CD4-positive, alpha-beta T cell treated with Interleukin-10 for 1 hour (primary cell): ENCODE data around the gene AK8.

Source experiments
- DNase-seq: peaks from one replicate; pipeline ENCODE4 v3.0.0-alpha.2; 2020

AK8 gene

GRCh38 chr9:132769906-132770769 is 107.9 kb downstream of the AK8 start:
- DNase-seq, result peak; percentile 66

DNA sequence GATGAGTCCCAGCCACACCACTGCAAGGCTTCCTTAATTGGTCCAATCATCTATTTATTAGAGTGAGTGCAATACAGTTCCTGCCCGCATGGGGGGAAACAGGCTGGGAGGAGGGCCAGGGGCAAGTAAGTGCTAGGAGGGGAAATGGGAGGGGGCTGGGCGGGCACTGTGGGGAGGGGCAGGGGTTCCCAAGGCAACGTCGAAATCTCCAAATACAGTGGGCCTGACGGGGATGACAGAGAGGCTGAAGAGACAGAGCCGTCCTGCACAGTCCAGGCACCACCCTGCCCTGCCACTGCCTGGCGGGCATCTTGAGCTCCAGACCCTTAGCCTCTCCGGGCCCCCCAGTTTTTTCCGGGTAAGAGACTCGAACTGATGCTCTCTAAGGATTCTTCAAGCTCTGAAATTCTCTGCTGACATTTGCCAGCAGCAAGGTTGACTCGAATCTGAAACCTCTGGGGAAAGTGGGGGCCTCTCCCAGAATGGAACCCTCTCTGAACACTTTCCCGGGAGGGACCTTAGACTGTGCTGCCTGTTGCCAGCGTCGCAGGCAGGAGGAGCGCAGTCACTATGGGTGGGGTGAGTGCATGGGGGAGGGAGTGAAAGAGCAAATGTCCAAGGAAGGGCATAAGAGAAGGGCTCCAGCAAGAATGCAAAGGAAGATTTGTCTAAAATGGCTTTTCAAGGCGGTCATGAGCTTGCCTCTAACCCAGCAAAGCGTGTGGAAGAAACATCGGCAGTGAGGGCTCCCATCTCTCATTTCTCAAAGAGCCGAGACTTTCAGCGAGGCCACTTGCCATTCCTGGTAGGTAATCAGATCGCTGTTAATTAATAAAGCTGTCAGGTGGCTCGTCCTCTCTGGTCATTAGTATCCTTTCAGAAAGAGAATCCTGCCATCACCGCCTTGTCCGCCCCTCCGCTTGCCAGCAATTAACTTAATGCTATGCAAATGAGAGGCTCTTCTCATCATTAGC is 108.9 kb downstream of the AK8 start:
- peak; percentile 80 for DNase-seq

DNA sequence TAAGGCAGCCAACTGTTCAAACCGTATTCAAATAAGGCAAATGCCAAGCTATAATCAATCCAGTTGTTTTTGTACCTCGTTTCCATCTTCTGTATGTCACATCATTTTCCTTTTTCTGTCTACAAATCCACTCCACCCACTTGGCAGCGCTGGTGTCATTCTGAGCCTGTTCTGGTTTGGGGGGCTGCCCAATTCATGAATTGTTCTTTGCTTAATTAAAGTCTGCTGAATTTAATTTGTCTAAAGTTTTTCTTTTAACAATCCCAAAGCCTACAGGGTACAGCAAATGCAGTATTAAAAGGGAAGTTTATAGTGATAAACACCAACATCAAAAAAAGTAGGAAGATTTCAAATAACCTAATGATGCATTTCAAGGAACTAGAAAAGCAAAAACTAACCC is 114.5 kb downstream of the AK8 start:
- DNase-seq, result no peak

GRCh38 chr9:132762896-132763295 is 115.2 kb downstream of the AK8 start:
- no peak for DNase-seq

DNA sequence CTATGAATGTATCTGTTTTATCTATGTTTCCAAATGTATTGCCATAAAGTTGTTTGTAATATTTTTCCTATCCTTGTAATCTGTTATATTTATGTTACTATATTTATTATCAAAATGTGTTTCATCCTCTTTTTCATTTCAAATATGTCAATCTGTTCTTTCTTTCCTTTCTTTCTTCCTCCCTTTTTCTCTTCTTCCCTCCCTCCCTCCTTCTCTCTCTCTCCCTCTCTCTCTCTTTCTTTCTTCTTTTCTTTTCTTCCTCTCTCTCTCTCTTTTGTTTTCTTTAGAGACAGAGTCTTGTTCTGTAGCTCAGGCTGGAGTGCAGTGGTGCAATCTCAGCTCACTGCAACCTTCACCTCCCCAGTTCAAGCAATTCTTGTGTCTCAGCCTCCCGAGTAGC is 116.5 kb downstream of the AK8 start:
- DNase-seq, result no peak

DNA sequence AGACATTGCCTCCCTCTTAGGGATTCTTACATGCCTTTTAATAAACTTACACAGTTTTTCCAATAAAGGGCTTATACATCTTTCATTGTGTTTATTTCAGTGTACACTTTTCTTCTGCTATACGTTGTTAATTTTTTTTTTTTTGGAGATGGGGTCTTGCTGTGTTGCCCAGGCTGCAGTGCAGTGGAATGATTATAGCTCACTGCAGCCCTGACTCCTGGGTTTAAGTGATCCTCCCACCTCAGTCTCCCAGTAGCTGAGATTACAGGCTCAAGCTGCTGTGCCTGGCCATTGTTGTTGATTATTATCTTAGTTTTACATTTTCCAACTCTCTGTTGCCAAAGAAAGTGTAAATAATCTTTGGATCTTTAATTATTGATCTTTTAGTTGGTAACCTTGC is 118.0 kb downstream of the AK8 start:
- DNase-seq, result no peak

GRCh38 chr9:132757016-132757415 is 121.1 kb downstream of the AK8 start:
- no peak for DNase-seq

GRCh38 chr9:132756214-132756845 is 121.8 kb downstream of the AK8 start:
- DNase-seq, result no peak

DNA sequence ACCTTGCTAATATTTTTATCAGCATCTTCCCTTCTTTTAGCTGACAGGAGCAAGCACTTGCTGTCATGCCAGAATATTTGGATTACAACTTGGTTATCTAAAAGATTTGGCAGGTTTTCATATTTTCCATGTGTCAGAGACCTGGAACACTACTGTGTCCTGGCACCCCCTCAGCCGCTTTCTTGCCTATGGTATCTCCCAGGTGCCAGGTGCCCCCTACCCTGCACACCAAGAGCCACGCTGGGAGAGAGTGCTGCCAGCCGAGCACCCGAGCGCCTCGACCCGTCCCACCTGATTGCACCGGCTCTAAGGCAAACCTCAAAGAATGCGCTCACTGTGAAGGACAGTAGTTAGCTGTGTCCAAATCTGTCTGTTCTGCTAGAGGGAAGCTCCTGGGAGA is 123.0 kb downstream of the AK8 start:
- DNase-seq, result no peak

DNA sequence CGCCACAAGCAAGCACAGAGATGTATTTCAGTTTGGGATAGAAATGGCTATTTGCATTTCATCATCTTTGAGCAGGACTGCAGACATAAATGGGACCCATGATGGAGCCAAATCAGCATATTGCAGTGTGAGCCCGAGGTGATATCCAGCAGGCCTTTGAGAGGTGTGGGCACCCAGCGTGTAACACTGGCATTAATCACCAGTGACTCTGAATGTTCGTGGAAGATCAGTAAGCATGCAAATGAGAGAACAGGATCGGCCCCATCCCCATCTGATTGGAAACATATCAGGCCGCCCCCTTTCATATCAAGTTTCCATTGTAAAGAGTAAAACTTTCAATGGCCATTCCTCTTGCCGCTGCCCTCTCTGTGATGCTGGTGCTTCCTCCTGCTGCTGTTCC is 123.8 kb downstream of the AK8 start:
- no peak for DNase-seq

DNA sequence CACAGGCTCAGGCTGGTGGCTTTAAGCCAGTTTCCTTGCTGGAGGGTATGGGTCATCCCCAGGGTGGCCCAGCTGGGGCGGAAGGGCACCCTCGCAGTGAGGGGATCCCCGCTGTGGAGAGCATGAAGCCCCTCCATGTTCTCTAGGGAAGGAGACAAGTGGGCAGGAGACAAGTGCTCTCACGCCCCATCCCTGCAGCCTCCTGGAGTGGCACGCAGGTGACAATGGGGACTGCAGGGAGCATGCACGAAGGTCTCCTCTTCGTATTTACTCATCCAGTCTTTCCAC is 124.5 kb downstream of the AK8 start:
- no peak for DNase-seq

GRCh38 chr9:132752877-132753592 is 125.0 kb downstream of the AK8 start:
- DNase-seq, result no peak

- no peak for DNase-seq
These were observed 127.4 kb downstream of the AK8 start for GRCh38 chr9:132750668-132751067.

GRCh38 chr9:132749306-132749705 is 128.8 kb downstream of the AK8 start:
- DNase-seq, result no peak

DNA sequence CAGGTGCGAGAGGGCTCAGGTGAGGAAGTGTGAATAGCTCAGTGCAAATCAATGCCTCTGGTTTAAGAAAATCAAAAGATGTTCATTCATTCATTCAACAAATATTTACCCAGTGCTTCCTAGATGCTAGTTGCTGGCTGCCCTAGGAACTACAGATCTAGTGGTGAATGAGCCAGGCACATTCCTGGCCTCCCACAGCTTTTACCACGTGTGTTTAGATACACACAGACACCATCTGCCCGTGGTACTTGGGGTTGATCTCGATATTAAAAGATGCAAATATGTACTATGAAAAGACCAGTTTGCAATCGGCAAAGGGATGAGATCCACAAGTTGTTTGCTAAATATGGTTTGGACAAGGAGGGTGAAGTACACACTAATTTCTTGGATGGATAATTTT is 129.6 kb downstream of the AK8 start:
- no peak for DNase-seq

GRCh38 chr9:132745756-132746709 is 132.1 kb downstream of the AK8 start:
- no peak for DNase-seq

GRCh38 chr9:132744881-132745755 is 133.0 kb downstream of the AK8 start:
- no peak for DNase-seq

- no peak for DNase-seq
These were observed 134.1 kb downstream of the AK8 start for GRCh38 chr9:132743931-132744479.

GRCh38 chr9:132742821-132743311 is 135.2 kb downstream of the AK8 start:
- no peak for DNase-seq
